ENCODE data around the gene CCL17. TPM values are rescaled to one million over a fixed set of nuclear protein-coding genes. Genes with fewer than 3 reads are reported as not detected.
A peak's percentile ranks its signal among the peaks of the same experiment; 100 is the strongest.

CCL17 gene
- total RNA-seq, 1 donor from 2014 or later: 2.8 TPM

DNA sequence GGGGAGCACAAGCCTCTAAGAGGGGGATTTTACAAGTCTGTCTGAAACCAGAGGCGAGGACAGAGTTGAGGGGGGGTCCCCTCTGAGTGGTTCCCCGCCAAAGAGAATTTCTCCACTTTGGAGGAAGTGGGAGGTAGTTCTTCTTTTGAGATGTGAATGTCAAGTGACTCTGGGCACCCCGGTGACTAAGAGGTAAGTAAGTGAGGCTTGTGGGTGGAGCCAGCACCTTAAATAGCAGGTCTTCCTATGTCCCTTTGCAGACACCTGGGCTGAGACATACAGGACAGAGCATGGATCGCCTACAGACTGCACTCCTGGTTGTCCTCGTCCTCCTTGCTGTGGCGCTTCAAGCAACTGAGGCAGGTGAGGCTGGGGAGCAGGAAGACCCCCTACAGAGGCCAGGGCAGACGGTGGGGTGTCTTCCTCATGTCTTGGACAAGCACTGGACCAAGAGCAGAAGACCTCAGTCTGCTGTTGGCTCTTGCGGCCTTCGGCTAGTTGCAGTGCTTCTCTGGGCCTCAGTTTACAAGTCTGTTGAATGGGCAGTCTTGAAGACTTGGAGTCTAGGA is 46.0 kb upstream of the CCL17 start, which contains the start of gene CCL22:
Gene CCL22 (plus strand): TSS at position 257 of the 569 bp plus-strand sequence. CDS start 34 bp downstream, at position 291.
- Histone ChIP-seq H3K27ac (no peak within 1 kb of the TSS), H3K4me1 (no peaks in the 10 kb centered on the region), H3K36me3 (no peaks in the 10 kb centered on the region), H3K4me3 (no peak within 1 kb of the TSS), H3K27me3 (ENCODE audit: low read depth) (no peaks in the 10 kb centered on the region), H3K9me3 (no peaks in the 10 kb centered on the region)
- DNase-seq (no peak), ATAC-seq (peak in 1 of 2 donors; percentile 13)
- TF ChIP-seq, protein P1, sequence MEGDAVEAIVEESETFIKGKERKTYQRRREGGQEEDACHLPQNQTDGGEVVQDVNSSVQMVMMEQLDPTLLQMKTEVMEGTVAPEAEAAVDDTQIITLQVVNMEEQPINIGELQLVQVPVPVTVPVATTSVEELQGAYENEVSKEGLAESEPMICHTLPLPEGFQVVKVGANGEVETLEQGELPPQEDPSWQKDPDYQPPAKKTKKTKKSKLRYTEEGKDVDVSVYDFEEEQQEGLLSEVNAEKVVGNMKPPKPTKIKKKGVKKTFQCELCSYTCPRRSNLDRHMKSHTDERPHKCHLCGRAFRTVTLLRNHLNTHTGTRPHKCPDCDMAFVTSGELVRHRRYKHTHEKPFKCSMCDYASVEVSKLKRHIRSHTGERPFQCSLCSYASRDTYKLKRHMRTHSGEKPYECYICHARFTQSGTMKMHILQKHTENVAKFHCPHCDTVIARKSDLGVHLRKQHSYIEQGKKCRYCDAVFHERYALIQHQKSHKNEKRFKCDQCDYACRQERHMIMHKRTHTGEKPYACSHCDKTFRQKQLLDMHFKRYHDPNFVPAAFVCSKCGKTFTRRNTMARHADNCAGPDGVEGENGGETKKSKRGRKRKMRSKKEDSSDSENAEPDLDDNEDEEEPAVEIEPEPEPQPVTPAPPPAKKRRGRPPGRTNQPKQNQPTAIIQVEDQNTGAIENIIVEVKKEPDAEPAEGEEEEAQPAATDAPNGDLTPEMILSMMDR (IDR thresholded peaks at IDR 0.05): no peak
- intact Hi-C loops (cut with DNase I): no loop called here

DNA sequence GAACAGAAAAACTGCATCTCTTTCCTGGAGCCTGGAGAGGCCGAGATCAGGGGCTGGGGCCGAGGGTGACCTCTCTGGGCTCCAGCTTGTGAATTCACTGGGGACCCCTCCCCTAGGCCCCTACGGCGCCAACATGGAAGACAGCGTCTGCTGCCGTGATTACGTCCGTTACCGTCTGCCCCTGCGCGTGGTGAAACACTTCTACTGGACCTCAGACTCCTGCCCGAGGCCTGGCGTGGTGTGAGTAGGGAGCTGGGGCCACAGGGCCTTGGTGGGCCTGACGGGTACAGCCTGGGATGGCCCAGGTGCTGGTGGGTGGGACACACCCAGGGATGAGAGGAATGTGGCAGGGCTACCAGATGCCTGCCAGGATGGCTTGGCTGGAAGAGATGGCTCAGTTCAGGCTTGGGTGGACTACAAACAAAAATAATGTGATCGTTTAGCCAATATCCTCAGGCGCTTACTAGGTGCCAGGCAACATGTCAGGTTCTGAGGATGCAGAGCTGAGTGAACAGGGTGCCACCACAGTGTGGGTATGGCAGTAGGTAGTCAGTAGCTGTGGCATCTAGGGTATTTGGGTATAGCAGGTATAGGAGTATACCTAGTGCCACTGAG is 44.1 kb upstream of the CCL17 start:
- Histone ChIP-seq H3K36me3 (no peaks in the 10 kb centered on the region), H3K27me3 (ENCODE audit: low read depth) (no peaks in the 10 kb centered on the region), H3K4me1 (no peaks in the 10 kb centered on the region), H3K27ac (no peak overlapping the region), H3K9me3 (no peaks in the 10 kb centered on the region), H3K4me3 (no peak overlapping the region)
- no peak for ATAC-seq
- intact Hi-C loops (cut with DNase I): no loop called here
- DNase-seq: no peak
- TF ChIP-seq, protein P1 (IDR thresholded peaks at IDR 0.05): no peak

DNA sequence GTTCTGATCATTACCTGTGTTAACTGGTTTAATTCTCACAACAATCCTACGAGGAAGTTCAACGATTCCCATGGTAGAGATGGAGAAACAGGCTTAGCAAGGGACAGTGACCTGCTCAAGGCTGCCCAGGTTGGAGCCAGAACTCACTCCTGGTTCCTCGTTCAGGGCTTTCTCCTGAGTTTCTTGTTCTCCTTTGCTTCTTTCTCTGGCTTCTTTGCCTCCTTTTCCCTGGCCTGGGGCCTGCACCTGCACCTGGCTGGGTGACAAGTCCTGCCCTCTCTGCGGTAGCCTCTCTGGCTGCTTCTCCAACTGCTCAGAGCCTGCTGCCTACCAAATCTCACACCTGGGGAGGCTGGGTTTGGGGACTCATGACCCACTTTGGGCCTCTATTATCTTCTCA is 43.2 kb upstream of the CCL17 start:
- intact Hi-C loops (cut with DNase I): no loop called here
- ATAC-seq (peak in 1 of 2 donors; percentile 28), DNase-seq (no peak)

DNA sequence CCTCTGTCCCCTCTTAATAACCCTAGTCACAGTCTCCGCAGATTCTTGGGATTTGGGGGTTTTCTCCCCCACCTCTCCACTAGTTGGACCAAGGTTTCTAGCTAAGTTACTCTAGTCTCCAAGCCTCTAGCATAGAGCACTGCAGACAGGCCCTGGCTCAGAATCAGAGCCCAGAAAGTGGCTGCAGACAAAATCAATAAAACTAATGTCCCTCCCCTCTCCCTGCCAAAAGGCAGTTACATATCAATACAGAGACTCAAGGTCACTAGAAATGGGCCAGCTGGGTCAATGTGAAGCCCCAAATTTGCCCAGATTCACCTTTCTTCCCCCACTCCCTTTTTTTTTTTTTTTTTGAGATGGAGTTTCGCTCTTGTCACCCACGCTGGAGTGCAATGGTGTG is 40.4 kb upstream of the CCL17 start:
- H3K27me3 ChIP-seq (ENCODE audit: low read depth): no peaks in the 10 kb centered on the region
- ATAC-seq: no peak
- TF ChIP-seq, protein P1 (IDR thresholded peaks at IDR 0.05): no peak
- no peak overlapping the region for H3K4me3 ChIP-seq
- no peak for DNase-seq
- no peak overlapping the region for H3K27ac ChIP-seq
- H3K9me3 ChIP-seq: no peaks in the 10 kb centered on the region
- intact Hi-C loops (cut with DNase I): no loop called here
- no peaks in the 10 kb centered on the region for H3K36me3 ChIP-seq
- H3K4me1 ChIP-seq: peaks cover 7% of the 10 kb centered on the region

More for the DNA sequence above, 43.2 kb upstream of the CCL17 start:
- no peak overlapping the region for H3K4me3 ChIP-seq
- H3K4me1 ChIP-seq: peaks cover 3% of the 10 kb centered on the region
- TF ChIP-seq, protein P1 (IDR thresholded peaks at IDR 0.05): no peak
- no peaks in the 10 kb centered on the region for H3K27me3 ChIP-seq (ENCODE audit: low read depth)
- H3K27ac ChIP-seq: no peak overlapping the region
- H3K36me3 ChIP-seq: no peaks in the 10 kb centered on the region
- no peaks in the 10 kb centered on the region for H3K9me3 ChIP-seq

DNA sequence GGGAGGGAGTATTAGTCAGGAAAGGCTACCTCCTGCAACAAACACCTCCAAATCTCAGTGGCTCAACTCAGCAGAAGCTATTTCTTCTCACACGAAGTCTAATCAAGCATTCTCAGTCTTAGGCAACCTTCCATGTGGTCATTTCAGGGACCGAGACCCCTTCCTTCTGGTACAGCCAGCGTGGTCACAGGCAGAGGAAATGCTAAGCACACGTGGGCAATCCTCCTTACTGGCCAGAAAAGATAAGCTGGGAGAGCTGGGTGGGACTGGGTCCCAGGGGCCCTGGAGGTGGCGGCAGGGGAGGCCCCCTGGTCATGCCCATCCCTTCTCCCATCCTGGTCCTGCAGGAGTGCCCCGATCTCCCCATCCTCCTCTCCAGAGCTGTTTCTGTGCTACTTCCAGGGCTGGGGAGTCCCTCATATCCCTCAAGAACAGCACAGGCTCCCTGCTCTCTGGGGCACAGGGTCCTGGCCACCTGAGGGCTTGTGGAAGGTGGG is 38.0 kb upstream of the CCL17 start:
- DNase-seq (no peak), ATAC-seq (peak in 1 of 2 donors; percentile 30)
- TF ChIP-seq, protein P1 (IDR thresholded peaks at IDR 0.05): no peak

More for the DNA sequence above, 38.0 kb upstream of the CCL17 start:
- Histone ChIP-seq H3K36me3 (no peaks in the 10 kb centered on the region), H3K27me3 (ENCODE audit: low read depth) (no peaks in the 10 kb centered on the region), H3K4me1 (peaks cover 10% of the 10 kb centered on the region), H3K27ac (no peak overlapping the region), H3K9me3 (no peaks in the 10 kb centered on the region), H3K4me3 (no peak overlapping the region)
- intact Hi-C loops (cut with DNase I): no loop called here
